ENCODE results near the gene PGPEP1. TPM values are rescaled to one million over a fixed set of nuclear protein-coding genes. Genes with fewer than 3 reads are reported as not detected.

The PGPEP1 gene
- polyA plus RNA-seq, 1 of the 3 experiments (the other 2 are of a cell fraction) = 13.8 TPM

- no peak for TF ChIP-seq IRF3 (IDR thresholded peaks at IDR 0.05; ENCODE audit: low read depth, low read length)
- TF ChIP-seq, protein P1, sequence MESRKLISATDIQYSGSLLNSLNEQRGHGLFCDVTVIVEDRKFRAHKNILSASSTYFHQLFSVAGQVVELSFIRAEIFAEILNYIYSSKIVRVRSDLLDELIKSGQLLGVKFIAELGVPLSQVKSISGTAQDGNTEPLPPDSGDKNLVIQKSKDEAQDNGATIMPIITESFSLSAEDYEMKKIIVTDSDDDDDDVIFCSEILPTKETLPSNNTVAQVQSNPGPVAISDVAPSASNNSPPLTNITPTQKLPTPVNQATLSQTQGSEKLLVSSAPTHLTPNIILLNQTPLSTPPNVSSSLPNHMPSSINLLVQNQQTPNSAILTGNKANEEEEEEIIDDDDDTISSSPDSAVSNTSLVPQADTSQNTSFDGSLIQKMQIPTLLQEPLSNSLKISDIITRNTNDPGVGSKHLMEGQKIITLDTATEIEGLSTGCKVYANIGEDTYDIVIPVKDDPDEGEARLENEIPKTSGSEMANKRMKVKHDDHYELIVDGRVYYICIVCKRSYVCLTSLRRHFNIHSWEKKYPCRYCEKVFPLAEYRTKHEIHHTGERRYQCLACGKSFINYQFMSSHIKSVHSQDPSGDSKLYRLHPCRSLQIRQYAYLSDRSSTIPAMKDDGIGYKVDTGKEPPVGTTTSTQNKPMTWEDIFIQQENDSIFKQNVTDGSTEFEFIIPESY (IDR thresholded peaks at IDR 0.05; ENCODE audit: borderline replicate concordance, low read depth) = no peak
- TF ChIP-seq SIN3A (IDR thresholded peaks at IDR 0.05; ENCODE audit: borderline replicate concordance, low read depth, low read length) = no peak
- TF ChIP-seq RFX5 (IDR thresholded peaks at IDR 0.05; ENCODE audit: low read length) = no peak
- TF ChIP-seq FOSL2 (IDR thresholded peaks at IDR 0.05; ENCODE audit: borderline replicate concordance, low read depth) = no peak
- TF ChIP-seq GATA2 (CRISPR knock-in tag; IDR thresholded peaks at IDR 0.05) = no peak
- TF ChIP-seq REST (IDR thresholded peaks at IDR 0.05; ENCODE audit: low read depth, low read length) = no peak
- TF ChIP-seq JUND (IDR thresholded peaks at IDR 0.05) = no peak
- TF ChIP-seq, protein P2, sequence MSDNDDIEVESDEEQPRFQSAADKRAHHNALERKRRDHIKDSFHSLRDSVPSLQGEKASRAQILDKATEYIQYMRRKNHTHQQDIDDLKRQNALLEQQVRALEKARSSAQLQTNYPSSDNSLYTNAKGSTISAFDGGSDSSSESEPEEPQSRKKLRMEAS (IDR thresholded peaks at IDR 0.05; ENCODE audit: low read depth) = no peak
- no peak for TF ChIP-seq RAD21 (IDR thresholded peaks at IDR 0.05; ENCODE audit: low read length)
- no peak for TF ChIP-seq FOXM1 (IDR thresholded peaks at IDR 0.05; ENCODE audit: low read depth)
- no peak for TF ChIP-seq MXI1 (IDR thresholded peaks at IDR 0.05; ENCODE audit: low read depth, low read length)
- TF ChIP-seq TCF12 (IDR thresholded peaks at IDR 0.05) = no peak
- no peak for TF ChIP-seq ELF1 (IDR thresholded peaks at IDR 0.05)
- TF ChIP-seq MEF2A (IDR thresholded peaks at IDR 0.05; ENCODE audit: borderline replicate concordance, low read depth) = no peak
- TF ChIP-seq RCOR1 (IDR thresholded peaks at IDR 0.05; ENCODE audit: low read length) = no peak
- TF ChIP-seq SMC3 (IDR thresholded peaks at IDR 0.05; ENCODE audit: low read depth, low read length) = no peak
- TF ChIP-seq, protein P3, sequence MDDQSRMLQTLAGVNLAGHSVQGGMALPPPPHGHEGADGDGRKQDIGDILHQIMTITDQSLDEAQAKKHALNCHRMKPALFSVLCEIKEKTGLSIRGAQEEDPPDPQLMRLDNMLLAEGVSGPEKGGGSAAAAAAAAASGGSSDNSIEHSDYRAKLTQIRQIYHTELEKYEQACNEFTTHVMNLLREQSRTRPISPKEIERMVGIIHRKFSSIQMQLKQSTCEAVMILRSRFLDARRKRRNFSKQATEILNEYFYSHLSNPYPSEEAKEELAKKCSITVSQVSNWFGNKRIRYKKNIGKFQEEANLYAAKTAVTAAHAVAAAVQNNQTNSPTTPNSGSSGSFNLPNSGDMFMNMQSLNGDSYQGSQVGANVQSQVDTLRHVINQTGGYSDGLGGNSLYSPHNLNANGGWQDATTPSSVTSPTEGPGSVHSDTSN (IDR thresholded peaks at IDR 0.05) = no peak
- DNase-seq = no peak
- H3K27me3 ChIP-seq (ENCODE audit: insufficient read depth) = no peaks in the 10 kb centered on the region
- no peaks in the 10 kb centered on the region for H3K79me2 ChIP-seq (ENCODE audit: insufficient read depth)
- no peaks in the 10 kb centered on the region for H3K9me2 ChIP-seq
- 93% methylated on average over 8 of the region's 8 CpGs for WGBS (ENCODE audit: low lambda C conversion rate)
- CTCF ChIA-PET = interaction anchor here (0.6 to 7.5 kb wide), 6 partner anchors 12 to 302 kb away, joined by 3 to 66 read pairs (median 12); partner anchors contain the start of gene GDF15
- H3K9me3 ChIP-seq = no peaks in the 10 kb centered on the region
- H3K9ac ChIP-seq = no peak overlapping the region
- no peak overlapping the region for H3K4me3 ChIP-seq (ENCODE audit: low read depth in 2 of 2, low read length in 1 of 2)
- H3K27ac ChIP-seq (ENCODE audit: low read depth in 2 of 2, low read length in 1 of 2) = peak overlapping the region in 1 of 2 experiments; percentile 9; a peak in 1 of 4 replicates
- H4K20me1 ChIP-seq (ENCODE audit: insufficient read depth) = no peaks in the 10 kb centered on the region
- H3K4me1 ChIP-seq (ENCODE audit: control insufficient read depth in 1 of 2, insufficient read depth in 2 of 2, low read depth in 1 of 2, low read length in 1 of 2) = peaks cover 20 to 23% of the 10 kb centered on the region in 2 experiments; a peak in 3 of 4 replicates
- peaks cover 6 to 22% of the 10 kb centered on the region in 2 experiments for H3K36me3 ChIP-seq (replicated peaks in 1 of 2; ENCODE audit: control insufficient read depth in 1 of 2, insufficient read depth in 2 of 2, low read length in 1 of 2)
- no peak overlapping the region for H3K4me2 ChIP-seq
- peaks cover 21% of the 10 kb centered on the region for H3F3A ChIP-seq (replicated peaks; ENCODE audit: insufficient read depth)
- POLR2A ChIA-PET = no interaction called here
- H2AFZ ChIP-seq (ENCODE audit: low read depth) = no peak overlapping the region
Measured at GRCh38 chr19:18361646-18362045, 21.2 kb downstream of the PGPEP1 start.

Data from SK-N-SH (cell line).